Kidney glomerular epithelial cell (primary cell): ENCODE measurements around the gene SEZ6.

Experiments used
- DNase-seq: peaks from one replicate; lab custom pipeline; 2025; lab: John Stamatoyannopoulos, UW

The SEZ6 gene

DNA sequence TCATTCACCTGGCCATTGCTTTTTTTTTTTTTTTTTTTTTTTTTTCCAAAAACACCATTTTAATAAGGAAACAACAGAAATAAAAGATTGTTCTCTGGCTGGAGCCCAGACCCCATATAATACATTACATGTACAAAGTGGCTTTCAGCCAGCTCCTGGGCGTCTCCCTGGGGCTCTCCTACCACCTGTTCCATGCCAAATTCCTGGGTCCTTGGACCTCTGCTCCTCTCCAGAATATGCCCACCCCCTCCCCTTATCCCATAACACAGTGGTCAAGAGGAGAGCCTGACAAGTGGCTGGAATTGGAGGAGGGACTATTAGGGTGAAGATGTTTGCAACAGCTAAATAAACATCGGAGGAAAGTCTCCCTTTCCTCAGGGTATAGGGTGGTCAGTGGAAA lies 50.9 kb downstream of the SEZ6 start:
- no peak for DNase-seq

DNA sequence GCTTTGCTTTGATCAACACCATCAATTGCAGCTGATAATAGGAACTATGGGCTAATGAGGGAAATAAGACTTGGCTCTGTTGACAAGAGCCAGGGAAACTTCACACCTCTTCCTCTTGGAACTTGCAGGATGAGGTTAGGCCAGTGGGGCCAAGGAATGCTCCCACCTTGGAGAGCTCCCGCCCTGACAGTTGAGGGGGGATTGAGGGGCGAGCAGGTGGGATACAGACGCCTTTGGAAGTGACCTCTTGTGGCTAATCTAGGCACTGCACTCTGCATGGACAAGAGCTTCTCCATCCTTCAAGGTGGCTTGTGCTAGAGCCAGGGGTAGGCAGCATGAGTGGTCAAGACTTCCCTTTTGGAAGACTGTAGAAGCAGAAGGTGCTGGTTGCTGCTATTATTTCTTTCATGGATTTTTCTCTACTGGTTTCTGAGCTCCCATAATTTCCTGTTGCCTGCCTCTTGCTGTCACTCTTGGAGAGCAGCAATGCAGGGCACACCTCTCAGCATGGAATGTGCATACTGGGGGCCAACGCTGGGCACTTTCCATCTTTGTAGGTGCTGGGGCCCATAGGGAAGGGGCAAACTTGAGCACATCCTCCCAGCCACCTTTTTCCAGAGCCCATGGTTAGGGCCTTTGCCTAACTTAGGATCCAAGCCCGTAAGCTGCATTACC lies 52.3 kb downstream of the SEZ6 start:
- DNase-seq: no peak

- DNase-seq: peak; percentile 99
These were observed 53.5 kb downstream of the SEZ6 start for GRCh38 chr17:28951991-28952975.

GRCh38 chr17:28951428-28951990 lies 54.3 kb downstream of the SEZ6 start, which contains the start of gene PHF12:
TSS of gene PHF12 (minus strand) at chr17:28951518. CDS start at chr17:28950960, 558 bp downstream.
- peak; percentile 100 for DNase-seq

DNA sequence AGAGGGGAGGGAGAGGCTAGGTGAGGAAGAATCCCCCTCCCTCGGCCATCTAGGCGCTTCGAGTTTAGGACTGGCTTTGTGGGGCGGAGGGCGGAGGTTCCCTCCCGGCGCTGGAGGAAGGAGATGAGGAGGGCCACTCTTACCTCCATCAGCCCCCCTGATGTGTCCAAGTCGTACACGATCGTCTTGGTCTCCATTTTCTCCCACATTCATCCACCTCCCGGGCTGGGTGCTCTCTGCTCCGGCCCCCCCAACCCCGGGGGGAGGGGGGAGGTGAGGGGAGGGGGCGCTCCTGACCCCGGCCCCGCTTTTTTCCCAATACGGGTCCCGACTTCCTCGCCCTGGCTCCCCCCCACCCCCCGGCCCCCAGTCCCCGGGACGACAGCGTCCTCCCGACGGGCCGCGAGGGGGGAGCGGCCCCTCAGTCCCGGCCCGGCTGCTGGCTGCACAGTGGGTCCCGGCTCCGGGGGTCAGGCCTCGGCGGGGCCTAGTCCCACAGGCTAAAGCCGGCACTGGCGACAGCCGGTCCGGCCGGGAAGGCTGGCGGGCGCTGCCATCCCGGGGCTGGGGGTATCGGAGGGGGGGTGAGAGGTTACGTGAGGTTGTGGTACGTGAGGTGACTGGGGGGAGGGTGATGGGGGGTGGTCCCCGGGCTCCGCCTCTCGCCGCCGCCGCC lies 54.9 kb downstream of the SEZ6 start:
- no peak for DNase-seq

DNA sequence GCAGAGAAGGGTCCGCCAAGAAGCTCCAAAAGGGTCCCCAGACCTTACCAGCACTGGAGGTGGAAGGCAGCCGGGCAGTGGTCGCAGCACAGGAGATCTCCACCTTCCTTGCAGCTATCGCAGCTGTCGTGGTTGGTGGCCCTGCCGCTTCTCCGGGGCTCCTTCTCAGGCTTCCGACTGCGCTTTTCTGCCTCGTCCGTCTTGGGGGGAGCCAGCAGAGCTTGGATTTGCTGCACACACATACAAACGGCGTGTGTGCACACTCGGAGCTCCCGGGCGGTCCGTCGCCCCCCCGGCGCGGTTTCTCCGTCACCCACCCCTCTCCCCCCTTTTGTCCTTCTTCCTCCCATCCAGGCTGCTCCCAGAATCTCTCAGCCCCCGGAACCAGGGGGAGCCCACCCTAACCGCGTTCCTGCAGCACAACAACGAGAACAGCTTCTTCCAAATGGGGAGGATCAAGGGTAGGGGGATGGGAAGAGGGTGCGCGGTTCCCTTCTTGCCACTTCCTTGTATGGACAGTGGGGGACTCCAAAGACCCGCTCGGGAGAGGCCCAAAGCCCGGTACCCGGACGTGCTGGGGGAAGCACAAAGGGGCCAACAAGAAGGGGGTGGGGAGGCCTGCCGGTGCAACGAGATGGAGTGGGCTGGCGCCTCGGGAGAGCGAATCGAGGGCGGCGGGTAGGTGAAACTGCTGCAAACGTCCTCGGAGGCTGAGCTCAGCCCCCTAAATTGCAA lies 55.6 kb downstream of the SEZ6 start:
- no peak for DNase-seq

- no peak for DNase-seq
These were observed 56.4 kb downstream of the SEZ6 start for GRCh38 chr17:28949185-28950016.

DNA sequence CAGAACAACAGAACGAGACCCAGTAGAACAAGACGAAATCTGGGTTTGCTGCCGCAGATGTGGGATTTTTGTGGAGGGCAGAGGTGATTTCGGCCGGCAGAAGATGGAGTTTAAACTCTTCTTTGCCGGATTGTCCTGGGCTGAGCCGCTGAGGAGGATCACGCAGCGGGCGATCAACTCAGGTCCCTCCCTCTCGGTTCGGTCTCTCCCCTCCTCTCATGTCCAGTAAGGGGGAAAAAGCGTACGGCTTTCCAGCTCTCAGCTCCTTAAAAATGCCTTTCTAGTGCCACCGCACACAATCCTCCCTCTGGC lies 57.0 kb downstream of the SEZ6 start:
- DNase-seq: no peak

DNA sequence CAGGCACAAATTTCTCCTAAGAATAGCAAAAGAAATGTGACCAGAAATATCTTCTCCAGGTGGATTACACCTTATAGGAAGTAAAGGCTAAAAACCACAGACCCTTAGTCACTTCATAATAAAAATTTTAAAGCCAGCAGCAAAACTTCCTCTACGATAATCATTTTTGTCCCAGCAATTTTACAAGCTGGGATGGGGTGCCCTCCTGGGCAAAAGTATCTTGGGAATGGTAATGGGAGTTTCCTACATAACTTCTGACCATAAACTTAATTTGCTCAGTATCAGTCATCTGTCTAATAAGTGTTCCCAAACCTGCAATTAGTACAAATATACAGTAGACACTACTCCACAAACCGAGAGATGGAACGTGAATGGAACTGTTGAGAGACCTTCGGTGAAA lies 57.5 kb downstream of the SEZ6 start:
- DNase-seq: no peak

DNA sequence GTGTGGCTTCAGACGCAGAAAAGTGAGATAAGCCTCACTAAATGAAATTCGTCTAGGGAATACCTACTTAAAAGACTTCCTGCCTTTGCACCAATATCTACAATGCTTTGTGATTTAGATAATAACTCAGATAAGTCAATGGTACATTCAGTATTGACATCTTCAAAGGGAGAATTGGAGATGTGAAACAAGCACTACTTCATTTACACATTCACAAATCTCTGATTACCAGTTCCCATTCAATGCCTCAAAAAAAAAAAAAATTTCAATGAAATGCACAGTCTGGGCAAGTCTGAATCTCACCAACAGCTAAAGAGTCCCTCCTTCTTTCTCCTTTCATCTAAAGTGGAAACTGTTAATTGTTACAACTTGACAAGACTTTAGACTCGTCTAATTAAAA lies 58.2 kb downstream of the SEZ6 start:
- DNase-seq: no peak

GRCh38 chr17:28946239-28946638 lies 59.6 kb downstream of the SEZ6 start:
- peak; percentile 78 for DNase-seq

DNA sequence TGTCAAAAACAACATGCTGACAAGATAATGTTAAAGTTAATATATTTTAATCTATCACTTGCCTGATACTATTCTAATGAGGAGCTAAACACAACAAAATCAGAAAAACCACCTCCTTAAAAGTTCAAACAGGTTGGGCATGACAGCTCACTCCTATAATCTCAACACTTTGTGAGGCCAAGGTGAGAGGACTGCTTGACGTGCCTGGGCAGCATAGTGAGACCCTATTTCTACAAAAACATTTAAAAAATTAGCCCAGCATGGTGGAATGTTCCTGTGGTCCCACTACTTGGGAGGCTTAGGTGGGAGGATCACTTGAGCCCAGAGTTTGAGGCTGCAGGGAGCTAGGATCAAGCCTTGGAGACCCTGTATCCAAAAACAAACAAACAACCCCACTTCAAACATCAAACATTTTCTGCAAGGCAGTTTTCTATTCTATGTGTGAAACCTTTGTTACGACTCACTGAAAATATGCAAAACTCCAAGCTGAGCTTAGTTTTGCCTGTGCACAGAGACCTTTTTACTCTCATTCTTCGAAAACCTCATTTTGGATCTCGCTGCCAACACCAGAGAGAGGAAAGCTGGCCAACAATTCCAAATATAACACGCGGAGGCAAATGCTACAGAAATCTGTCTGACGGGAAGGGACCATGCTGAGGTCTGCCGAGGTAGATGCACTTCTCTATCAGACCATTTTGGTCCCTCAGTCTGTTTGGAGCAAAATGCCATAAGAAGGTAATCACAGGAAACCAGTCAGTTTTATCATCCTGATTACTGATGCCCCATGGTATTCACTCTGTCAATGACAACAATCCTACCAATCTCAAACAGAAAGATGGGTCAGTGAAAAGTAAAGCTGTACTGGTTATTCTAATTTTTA lies 60.7 kb downstream of the SEZ6 start:
- no peak for DNase-seq

DNA sequence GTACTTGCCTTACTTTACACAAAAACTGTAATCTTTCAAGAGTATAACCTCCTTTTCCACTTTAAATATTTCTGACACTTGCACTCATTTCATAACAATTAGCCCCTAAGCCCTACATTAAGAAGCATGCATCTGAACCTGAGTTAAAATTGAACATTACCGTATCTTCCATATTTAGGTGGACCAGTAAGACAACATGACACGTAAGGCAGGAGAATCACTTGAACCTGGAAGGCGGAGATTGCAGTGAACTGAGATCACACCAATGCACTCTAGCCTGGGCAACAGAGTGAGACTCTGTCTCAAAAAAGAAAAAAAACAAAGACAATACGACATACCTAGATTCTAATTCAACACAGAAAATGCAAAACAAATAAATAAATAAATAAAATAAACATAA lies 61.5 kb downstream of the SEZ6 start:
- no peak for DNase-seq

DNA sequence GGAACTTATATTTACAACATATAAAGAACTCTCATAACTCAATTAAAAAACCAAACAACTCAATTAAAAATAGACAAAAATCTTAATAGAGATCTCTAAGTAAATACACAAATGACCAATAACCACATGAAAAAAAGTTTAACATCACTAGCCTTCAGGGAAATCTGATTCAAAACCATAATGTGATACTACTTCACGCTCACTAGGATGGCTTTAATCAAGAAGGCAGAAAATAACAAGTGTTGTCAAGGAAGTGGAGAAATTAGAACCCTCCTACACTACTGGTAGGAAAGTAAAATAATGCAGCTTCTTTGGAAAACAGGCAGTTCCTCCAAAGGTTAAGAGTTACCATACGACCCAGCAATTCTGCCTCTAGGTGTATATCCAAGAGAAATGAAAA lies 62.9 kb downstream of the SEZ6 start:
- DNase-seq: no peak

DNA sequence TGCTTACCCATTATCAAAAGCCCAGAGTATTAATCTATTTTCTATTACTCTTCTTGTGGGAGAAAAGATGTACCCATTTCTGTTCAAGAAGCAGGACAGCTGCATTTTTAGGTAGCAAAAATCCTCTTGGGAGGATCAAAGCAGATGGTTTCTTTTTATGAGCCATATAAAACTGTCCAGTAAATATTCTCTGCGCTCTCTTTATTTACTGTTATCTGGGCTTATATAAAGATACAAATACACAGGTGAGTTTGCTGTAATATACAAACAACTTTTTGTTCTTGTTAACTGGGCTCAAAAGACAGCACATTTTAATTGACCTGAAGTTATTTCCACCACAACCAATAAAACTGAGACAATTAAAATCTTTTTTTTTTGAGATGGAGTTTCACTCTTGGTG lies 64.6 kb downstream of the SEZ6 start:
- DNase-seq: no peak

GRCh38 chr17:28940675-28941074 lies 65.2 kb downstream of the SEZ6 start:
- no peak for DNase-seq

GRCh38 chr17:28940142-28940541 lies 65.7 kb downstream of the SEZ6 start:
- DNase-seq: no peak

- no peak for DNase-seq
These were observed 67.3 kb downstream of the SEZ6 start for GRCh38 chr17:28938552-28938951.

GRCh38 chr17:28937044-28937729 lies 68.6 kb downstream of the SEZ6 start:
- DNase-seq: no peak
